Uterus (tissue), 4 donors: ENCODE measurements around the gene ABCA2. TPM values are rescaled to one million over a fixed set of nuclear protein-coding genes. Genes with fewer than 3 reads are reported as not detected.
A peak's percentile ranks its signal among the peaks of the same experiment; 100 is the strongest.
"Not testable (repeated sequence)": the region's sequence is repeated elsewhere in the genome, so short reads cannot be mapped to it uniquely, and the experiment has no call there.

Experiments used
- DNase-seq, 2 donors: peaks; one replicate each; pipeline ENCODE4 v3.0.0-alpha.2; 2019 to 2020
- H3K27ac ChIP-seq, 2 donors: fragments of 200-600 bp; sonication (generic); 1 replicate in 1 of 2; 2 replicates in 1 of 2; pipeline ENCODE4 v1.5.1; 2016 to 2018
- H3K27me3 ChIP-seq, 2 donors: fragments of 200-600 bp; sonication (generic); one replicate each; pipeline ENCODE4 v1.5.1; 2018 to 2019; ENCODE audit warnings: control low read depth in 1 of 2
- H3K36me3 ChIP-seq, 2 donors: fragments of 200-600 bp; sonication (generic); one replicate each; pipeline ENCODE4 v1.5.1; 2019; ENCODE audit warnings: control low read depth in 1 of 2
- H3K4me1 ChIP-seq, 2 donors: fragments of 200-600 bp; sonication (generic); one replicate each; pipeline ENCODE4 v1.5.1; 2018 to 2019; ENCODE audit warnings: control low read depth in 1 of 2
- H3K4me3 ChIP-seq, 2 donors: fragments of 200-600 bp; sonication (generic); 1 replicate in 1 of 2; 2 replicates in 1 of 2; pipeline ENCODE4 v1.5.1; 2018 to 2019; ENCODE audit warnings: mild to moderate bottlenecking in 1 of 2
- H3K9me3 ChIP-seq, 2 donors: fragments of 200-600 bp; sonication (generic); one replicate each; pipeline ENCODE4 v1.5.1; 2019; ENCODE audit warnings: control low read depth in 1 of 2
- POLR2A ChIP-seq, 2 donors: fragments of 450-650 bp; IDR thresholded peaks; one replicate each; pipeline ENCODE4 v1.6.1; 2016; ENCODE audit warnings: antibody characterized with exemption in 2 of 2, mild to moderate bottlenecking in 1 of 2, moderate library complexity in 1 of 2
- intact Hi-C: fragments of 100-400 bp; cut with DNase I; formaldehyde crosslinking; loops from one replicate; pipeline ENCODE4 v1.15.1; 2023; ENCODE audit warnings: low total_unique reads
- total RNA-seq, 4 donors: library from RNA; depleted of rRNA in 3 of 4; stranded (reverse); fragments of >200 nt in 3 of 4; gene quantifications; one replicate each; pipeline versions ENCODE4 v1.1.0 to v1.2.4, GENCODE V29; 2014 to 2023
- TF ChIP-seq, protein P1 (sequence below), 4 experiments: fragments of 200-600 bp in 2 of 4; fragments of 450-650 bp in 2 of 4; sonication (generic) in 2 of 4; IDR thresholded peaks; one replicate each; pipeline ENCODE4 v1.5.1; 2016 to 2019; ENCODE audit warnings: antibody characterized with exemption in 4 of 4, mild to moderate bottlenecking in 2 of 4, moderate library complexity in 1 of 4
- donor health status: DM: yes; HTN: yes; CAD: no.

Gene ABCA2
- total RNA-seq, 4 donors from 2014 or later = 24.8 to 36.9 (median 26.1) TPM

DNA sequence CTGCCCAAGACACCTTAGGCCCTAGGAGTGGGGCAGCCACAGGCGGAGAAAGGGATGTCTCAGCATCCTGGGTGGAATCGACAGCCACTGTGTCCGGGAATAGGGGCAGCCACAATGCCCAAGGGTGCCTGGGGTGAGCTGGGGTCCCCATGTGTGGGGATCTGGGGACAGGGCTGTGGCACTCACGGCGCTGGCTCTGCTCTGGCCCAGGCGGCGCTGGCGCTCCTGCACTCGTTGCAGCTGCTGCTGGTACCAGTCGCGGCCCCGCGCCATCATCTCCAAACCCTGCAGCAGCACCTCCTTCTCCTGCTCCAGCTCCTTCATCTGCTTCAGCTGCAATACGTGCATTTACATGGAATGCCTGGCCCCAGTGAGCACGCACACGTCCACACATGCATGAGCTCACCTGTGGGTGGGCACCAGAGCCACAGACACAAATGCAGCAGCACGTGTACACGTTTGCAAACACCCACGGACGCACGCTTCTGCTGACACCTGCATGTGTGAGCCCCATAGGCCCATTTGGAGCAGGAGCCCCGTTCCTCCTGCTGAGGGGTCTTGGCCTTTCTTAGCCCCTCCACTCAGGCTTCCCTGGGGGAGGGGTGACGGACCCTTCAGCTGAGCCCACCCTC is 37.4 kb upstream of the ABCA2 start:
- intact Hi-C loops = no loop called here
- Histone ChIP-seq H3K27me3 (peaks cover 0 to 10% of the 10 kb centered on the region in 2 donors), H3K4me1 (peaks cover 0 to 8% of the 10 kb centered on the region in 2 donors), H3K9me3 (no peaks in the 10 kb centered on the region), H3K4me3 (no peak overlapping the region), H3K27ac (no peak overlapping the region), H3K36me3 (no peaks in the 10 kb centered on the region)
- no peak for DNase-seq
- TF ChIP-seq POLR2A (IDR thresholded peaks at IDR 0.05) = no peak
- TF ChIP-seq, protein P1, sequence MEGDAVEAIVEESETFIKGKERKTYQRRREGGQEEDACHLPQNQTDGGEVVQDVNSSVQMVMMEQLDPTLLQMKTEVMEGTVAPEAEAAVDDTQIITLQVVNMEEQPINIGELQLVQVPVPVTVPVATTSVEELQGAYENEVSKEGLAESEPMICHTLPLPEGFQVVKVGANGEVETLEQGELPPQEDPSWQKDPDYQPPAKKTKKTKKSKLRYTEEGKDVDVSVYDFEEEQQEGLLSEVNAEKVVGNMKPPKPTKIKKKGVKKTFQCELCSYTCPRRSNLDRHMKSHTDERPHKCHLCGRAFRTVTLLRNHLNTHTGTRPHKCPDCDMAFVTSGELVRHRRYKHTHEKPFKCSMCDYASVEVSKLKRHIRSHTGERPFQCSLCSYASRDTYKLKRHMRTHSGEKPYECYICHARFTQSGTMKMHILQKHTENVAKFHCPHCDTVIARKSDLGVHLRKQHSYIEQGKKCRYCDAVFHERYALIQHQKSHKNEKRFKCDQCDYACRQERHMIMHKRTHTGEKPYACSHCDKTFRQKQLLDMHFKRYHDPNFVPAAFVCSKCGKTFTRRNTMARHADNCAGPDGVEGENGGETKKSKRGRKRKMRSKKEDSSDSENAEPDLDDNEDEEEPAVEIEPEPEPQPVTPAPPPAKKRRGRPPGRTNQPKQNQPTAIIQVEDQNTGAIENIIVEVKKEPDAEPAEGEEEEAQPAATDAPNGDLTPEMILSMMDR (IDR thresholded peaks at IDR 0.05) = no peak

DNA sequence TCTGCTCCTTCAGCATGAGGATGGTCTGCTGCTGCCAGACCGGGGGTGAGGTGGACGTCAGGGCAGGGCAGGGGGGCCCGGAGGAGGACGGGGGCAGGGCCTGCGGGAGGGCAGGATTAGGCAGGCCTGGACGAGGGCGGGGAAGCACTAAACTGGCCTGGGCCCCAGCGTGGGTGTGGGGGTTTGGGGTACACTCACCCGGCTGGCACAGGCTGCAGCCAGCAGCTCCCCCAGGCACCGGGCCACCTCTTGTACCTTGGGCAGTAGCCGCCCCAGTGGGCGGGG is 36.8 kb upstream of the ABCA2 start:
- TF ChIP-seq POLR2A (IDR thresholded peaks at IDR 0.05) = no peak
- TF ChIP-seq, protein P1 (IDR thresholded peaks at IDR 0.05) = no peak
- H3K27ac ChIP-seq = no peak overlapping the region
- DNase-seq = no peak
- H3K27me3 ChIP-seq = peaks cover 0 to 10% of the 10 kb centered on the region in 2 donors
- H3K9me3 ChIP-seq = no peaks in the 10 kb centered on the region
- no peaks in the 10 kb centered on the region for H3K36me3 ChIP-seq
- no peak overlapping the region for H3K4me3 ChIP-seq
- H3K4me1 ChIP-seq = peaks cover 0 to 2% of the 10 kb centered on the region in 2 donors
- intact Hi-C loops = no loop called here

DNA sequence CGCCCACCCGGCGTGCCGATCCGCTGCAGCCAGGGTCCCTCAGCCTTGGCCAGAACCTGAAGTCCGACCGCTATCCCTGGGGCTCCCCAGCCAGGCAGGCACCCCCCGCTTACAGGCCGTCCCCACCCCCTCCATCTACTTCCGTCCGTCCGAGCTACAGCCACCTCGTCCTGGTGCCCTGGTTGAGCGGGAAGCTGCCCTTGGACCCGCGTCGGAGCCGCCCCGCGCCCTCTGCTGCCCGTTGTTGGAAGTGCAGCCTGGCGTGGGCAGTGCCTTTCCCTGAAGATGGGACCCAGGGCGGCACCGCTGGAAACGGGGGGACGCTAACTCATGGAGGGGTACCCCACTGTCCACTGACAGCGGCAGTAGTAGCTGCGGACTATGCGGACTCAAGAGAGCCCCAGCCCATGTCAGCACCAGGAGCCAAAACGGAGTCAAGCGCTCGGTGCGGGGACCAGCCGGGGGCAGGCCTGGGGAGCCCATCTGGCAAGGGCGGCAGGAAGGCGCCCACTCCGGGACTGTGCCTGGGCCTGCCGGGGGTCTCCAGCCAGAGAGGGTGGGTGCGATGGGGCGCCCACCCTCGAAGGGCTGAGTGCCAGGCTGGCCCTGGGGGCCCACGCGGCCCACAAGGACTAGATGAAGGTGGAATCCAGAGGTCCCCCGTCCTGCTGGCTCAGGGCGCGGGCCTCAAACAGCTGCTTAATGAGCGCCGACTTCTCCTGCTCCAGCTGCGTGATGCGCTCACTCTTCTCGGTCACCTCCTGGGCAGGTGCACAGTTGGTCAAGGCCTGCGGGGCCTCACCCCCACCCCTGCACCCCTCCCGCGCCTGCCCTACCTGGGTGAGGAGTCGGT is 36.2 kb upstream of the ABCA2 start:
- Histone ChIP-seq H3K4me1 (no peaks in the 10 kb centered on the region), H3K27ac (no peak overlapping the region), H3K27me3 (peaks cover 0 to 6% of the 10 kb centered on the region in 2 donors), H3K36me3 (no peaks in the 10 kb centered on the region), H3K9me3 (no peaks in the 10 kb centered on the region), H3K4me3 (no peak overlapping the region)
- peak; percentile 47 to 72 for DNase-seq
- TF ChIP-seq, protein P1 (IDR thresholded peaks at IDR 0.05) = peak; percentile 87 to 94 (median 92)
- peak in 1 of 2 donors; percentile 9 for TF ChIP-seq POLR2A (IDR thresholded peaks at IDR 0.05)
- intact Hi-C loops = no loop called here

GRCh38 chr9:137063311-137064026 is 35.4 kb upstream of the ABCA2 start:
- TF ChIP-seq, protein P1 (IDR thresholded peaks at IDR 0.05) = no peak
- no peak for TF ChIP-seq POLR2A (IDR thresholded peaks at IDR 0.05)
- H3K4me1 ChIP-seq = no peaks in the 10 kb centered on the region
- DNase-seq = no peak
- H3K4me3 ChIP-seq = no peak overlapping the region
- intact Hi-C loops = no loop called here
- H3K9me3 ChIP-seq = no peaks in the 10 kb centered on the region
- no peaks in the 10 kb centered on the region for H3K36me3 ChIP-seq
- H3K27me3 ChIP-seq = peaks cover 0 to 2% of the 10 kb centered on the region in 2 donors
- H3K27ac ChIP-seq = no peak overlapping the region

DNA sequence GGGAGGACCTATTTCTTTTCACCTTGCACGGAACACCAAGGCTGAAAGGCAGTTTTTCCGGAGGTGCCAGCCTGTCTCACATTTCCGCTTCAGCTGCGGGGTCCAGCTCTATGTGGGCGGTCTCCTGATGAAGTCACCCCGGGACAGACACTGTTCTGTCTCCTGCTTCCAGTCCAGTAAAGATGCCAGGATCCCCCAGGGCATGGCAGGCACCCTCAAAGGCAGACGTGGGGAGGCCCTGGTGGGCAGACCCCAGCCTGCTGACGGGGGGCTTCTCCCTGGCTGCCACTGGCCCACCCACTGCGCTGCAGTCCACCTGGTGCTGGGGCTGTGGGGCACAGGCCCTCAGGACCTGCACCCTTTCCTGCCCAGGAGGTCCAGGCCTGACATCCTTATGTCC is 34.8 kb upstream of the ABCA2 start:
- H3K36me3 ChIP-seq, H3K27me3 ChIP-seq, DNase-seq, H3K9me3 ChIP-seq, H3K4me1 ChIP-seq, H3K4me3 ChIP-seq, H3K27ac ChIP-seq, intact Hi-C loops: not testable (repeated sequence)
